Measurements from ENCODE around the gene CDC27. TPM values are rescaled to one million over a fixed set of nuclear protein-coding genes. Genes with fewer than 3 reads are reported as not detected.
A peak's percentile ranks its signal among the peaks of the same experiment; 100 is the strongest.
"Not testable (repeated sequence)": the region's sequence is repeated elsewhere in the genome, so short reads cannot be mapped to it uniquely, and the experiment has no call there.

CDC27 gene
- total RNA-seq, 1 donor from 2014 or later, result 112 TPM

GRCh38 chr17:47119746-47120520 lies 69.2 kb downstream of the CDC27 start:
- no peaks in the 10 kb centered on the region for H3K9me3 ChIP-seq
- no peak overlapping the region for H3K4me3 ChIP-seq
- no peak overlapping the region for H3K27ac ChIP-seq
- H3K27me3 ChIP-seq, result no peaks in the 10 kb centered on the region
- intact Hi-C loops (cut with DNase I), result no loop called here
- TF ChIP-seq CTCF (IDR thresholded peaks at IDR 0.05), result no peak
- peaks cover 21 to 37% of the 10 kb centered on the region in 2 donors for H3K36me3 ChIP-seq
- DNase-seq (ENCODE audit: low spot score in 2 of 2), result no peak
- H3K4me1 ChIP-seq, result no peaks in the 10 kb centered on the region

DNA sequence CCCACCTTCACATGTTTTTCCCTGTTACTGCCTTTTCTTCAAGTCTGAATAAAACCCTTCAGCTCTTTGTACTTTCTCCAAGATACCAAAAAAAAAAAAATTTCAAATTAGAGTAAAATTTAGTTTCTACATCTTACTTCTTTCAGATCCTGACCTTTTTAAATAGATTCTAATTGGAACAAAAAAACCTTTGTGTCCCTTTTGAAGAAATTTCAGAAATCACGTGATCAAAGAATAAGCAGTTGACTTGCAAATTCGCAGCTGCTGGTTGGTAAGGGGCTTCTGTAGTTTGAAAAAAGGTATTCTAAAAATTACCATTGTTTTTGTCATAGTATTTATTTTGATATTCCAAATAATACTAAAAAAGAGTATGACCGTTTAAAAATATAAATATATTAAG lies 71.7 kb downstream of the CDC27 start:
- H3K27me3 ChIP-seq, result no peaks in the 10 kb centered on the region
- no peak for TF ChIP-seq CTCF (IDR thresholded peaks at IDR 0.05)
- H3K36me3 ChIP-seq, result peaks cover 14 to 31% of the 10 kb centered on the region in 2 donors
- DNase-seq (ENCODE audit: low spot score in 2 of 2), result no peak
- no peaks in the 10 kb centered on the region for H3K4me1 ChIP-seq
- intact Hi-C loops (cut with DNase I), result no loop called here
- no peaks in the 10 kb centered on the region for H3K9me3 ChIP-seq
- H3K27ac ChIP-seq, result no peak overlapping the region
- no peak overlapping the region for H3K4me3 ChIP-seq

DNA sequence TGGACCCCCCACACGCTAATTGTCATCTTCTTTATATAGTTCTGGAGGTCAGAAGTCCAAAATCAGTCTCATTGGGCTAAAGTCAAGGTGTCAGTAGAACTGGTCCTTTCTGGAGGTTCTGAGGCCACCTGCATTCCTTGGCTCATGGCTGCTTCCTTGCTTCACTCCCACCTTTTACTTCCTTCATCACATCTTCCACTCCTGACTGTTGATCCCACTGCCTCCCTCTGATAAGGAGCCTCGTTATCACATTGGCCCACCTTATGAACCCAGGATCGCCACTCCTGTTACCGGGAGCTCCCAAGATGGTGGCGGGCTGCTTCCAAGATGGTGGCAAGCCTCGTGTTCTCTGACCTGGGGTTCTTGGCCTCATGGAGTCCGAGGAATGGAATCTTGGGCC lies 83.0 kb downstream of the CDC27 start:
- intact Hi-C loops (cut with DNase I), result no loop called here
- H3K36me3 ChIP-seq, result no peaks in the 10 kb centered on the region
- no peak for TF ChIP-seq CTCF (IDR thresholded peaks at IDR 0.05)
- H3K27me3 ChIP-seq, result no peaks in the 10 kb centered on the region
- no peak for DNase-seq (ENCODE audit: low spot score in 2 of 2)
- H3K9me3 ChIP-seq, result no peaks in the 10 kb centered on the region
- H3K27ac ChIP-seq, result no peak overlapping the region
- no peak overlapping the region for H3K4me3 ChIP-seq
- no peaks in the 10 kb centered on the region for H3K4me1 ChIP-seq

GRCh38 chr17:47105246-47105645 lies 83.8 kb downstream of the CDC27 start:
- H3K4me3 ChIP-seq; intact Hi-C loops (cut with DNase I); H3K27me3 ChIP-seq: not testable (repeated sequence)

DNA sequence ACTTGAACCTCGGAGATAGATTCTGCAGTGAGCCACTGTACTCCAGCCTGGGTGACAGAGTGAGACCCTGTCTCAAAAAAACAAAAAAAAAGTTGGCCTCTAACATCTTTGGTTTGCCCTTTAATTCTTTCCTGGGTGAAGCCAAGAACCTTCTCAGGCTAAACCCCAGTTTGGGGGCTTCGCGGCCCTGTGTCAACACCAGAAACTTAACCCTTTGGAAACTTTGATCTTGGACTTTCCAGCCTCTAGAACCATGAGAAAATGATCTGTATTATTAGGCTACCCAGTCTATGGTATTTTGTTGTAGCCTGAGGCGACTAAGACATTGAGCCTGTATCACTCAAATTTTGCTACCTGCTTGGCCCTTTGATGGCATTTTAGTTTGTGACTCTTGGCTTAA lies 86.2 kb downstream of the CDC27 start:
- Histone ChIP-seq H3K9me3 (no peaks in the 10 kb centered on the region), H3K4me3 (no peak overlapping the region), H3K36me3 (no peaks in the 10 kb centered on the region), H3K27me3 (no peaks in the 10 kb centered on the region), H3K27ac (no peak overlapping the region), H3K4me1 (peaks cover 0 to 7% of the 10 kb centered on the region in 2 donors)
- no peak for DNase-seq (ENCODE audit: low spot score in 2 of 2)
- no peak for TF ChIP-seq CTCF (IDR thresholded peaks at IDR 0.05)
- intact Hi-C loops (cut with DNase I), result no loop called here

More at GRCh38 chr17:47105246-47105645, 83.8 kb downstream of the CDC27 start:
- H3K27ac ChIP-seq; H3K36me3 ChIP-seq; H3K4me1 ChIP-seq; H3K9me3 ChIP-seq; DNase-seq (ENCODE audit: low spot score in 2 of 2): not testable (repeated sequence)

- peak; percentile 77 to 96 for DNase-seq (ENCODE audit: low spot score in 2 of 2)
- H3K4me3 ChIP-seq, result peak overlapping the region; percentile 95 to 100
- peak in 1 of 3 experiments; percentile 22 for TF ChIP-seq CTCF (IDR thresholded peaks at IDR 0.05)
- peak overlapping the region; percentile 77 to 82 for H3K27ac ChIP-seq
- peaks cover 0 to 7% of the 10 kb centered on the region in 2 donors for H3K4me1 ChIP-seq
- intact Hi-C loops (cut with DNase I), result no loop called here
- no peaks in the 10 kb centered on the region for H3K27me3 ChIP-seq
- H3K9me3 ChIP-seq, result no peaks in the 10 kb centered on the region
- no peaks in the 10 kb centered on the region for H3K36me3 ChIP-seq
Observed at GRCh38 chr17:47099987-47100711, 88.9 kb downstream of the CDC27 start.
